MM.1S (cell line): Measurements from ENCODE around the gene DDX52.

Experiments
- DNase-seq: peaks from one replicate; pipeline ENCODE4 v3.0.0-alpha.2; 2015
- H2AFZ ChIP-seq: fragments of 300-600 bp; sonication (generic); 2 replicates; pipeline ENCODE4 v1.6.0; 2016; ENCODE audit warnings: antibody characterized with exemption, low read length
- H3F3A ChIP-seq: fragments of 300-600 bp; sonication (generic); 2 replicates; pipeline ENCODE4 v1.6.1; 2016; ENCODE audit warnings: mild to moderate bottlenecking, antibody characterized with exemption, low read length, moderate library complexity, mixed read lengths; ENCODE audit not compliant: insufficient read depth
- H3K27ac ChIP-seq: fragments of 300-600 bp; sonication (generic); 2 replicates; pipeline ENCODE4 v1.5.1; 2016; ENCODE audit warnings: mild to moderate bottlenecking, low read length
- H3K27me3 ChIP-seq: fragments of 300-600 bp; sonication (generic); replicated peaks from 2 replicates; pipeline ENCODE4 v1.6.0; 2016; ENCODE audit warnings: low read length; ENCODE audit not compliant: insufficient read depth
- H3K36me3 ChIP-seq: fragments of 300-600 bp; sonication (generic); replicated peaks from 2 replicates; pipeline ENCODE4 v1.6.1; 2016; ENCODE audit warnings: mild to moderate bottlenecking, low read length, mixed read lengths; ENCODE audit not compliant: insufficient read depth
- H3K4me1 ChIP-seq: fragments of 300-600 bp; sonication (generic); 2 replicates; pipeline ENCODE4 v1.6.1; 2016; ENCODE audit warnings: low read length, mixed read lengths
- H3K4me2 ChIP-seq: fragments of 300-600 bp; sonication (generic); 2 replicates; pipeline ENCODE4 v1.6.0; 2016; ENCODE audit warnings: low read depth, low read length
- H3K4me3 ChIP-seq: fragments of 300-600 bp; sonication (generic); 2 replicates; pipeline ENCODE4 v1.5.1; 2016; ENCODE audit warnings: low read length, mixed read lengths
- H3K79me2 ChIP-seq: fragments of 300-600 bp; sonication (generic); 2 replicates; pipeline ENCODE4 v1.6.1; 2016; ENCODE audit warnings: mixed run types, low read length, mixed read lengths
- H3K9ac ChIP-seq: fragments of 300-600 bp; sonication (generic); 2 replicates; pipeline ENCODE4 v1.6.1; 2016; ENCODE audit warnings: low read length, mixed read lengths
- H3K9me2 ChIP-seq: fragments of 300-600 bp; sonication (generic); replicated peaks from 2 replicates; pipeline ENCODE4 v1.6.1; 2016; ENCODE audit warnings: mild to moderate bottlenecking, low read length, mixed read lengths; ENCODE audit not compliant: insufficient read depth
- H3K9me3 ChIP-seq: fragments of 300-600 bp; sonication (generic); replicated peaks from 2 replicates; pipeline ENCODE4 v1.6.1; 2016; ENCODE audit warnings: mild to moderate bottlenecking, low read length, mixed read lengths; ENCODE audit not compliant: insufficient read depth
- H4K20me1 ChIP-seq: fragments of 300-600 bp; sonication (generic); 2 replicates; pipeline ENCODE4 v1.6.1; 2016; ENCODE audit warnings: mild to moderate bottlenecking, low read length, moderate library complexity, mixed read lengths; ENCODE audit not compliant: insufficient read depth
- EZH2 ChIP-seq: fragments of 300-600 bp; sonication (generic); optimal IDR thresholded peaks from 2 replicates; pipeline ENCODE3; 2017; ENCODE audit warnings: low read depth, mild to moderate bottlenecking, antibody characterized with exemption, low read length, mixed read lengths
- EZH2phosphoT487 ChIP-seq: fragments of 300-600 bp; sonication (generic); IDR thresholded peaks from 2 replicates; pipeline ENCODE4 v1.6.1; 2018; ENCODE audit warnings: antibody characterized with exemption, low read length
- TF ChIP-seq, protein P1 (sequence below): fragments of 300-600 bp; sonication (generic); IDR thresholded peaks from 2 replicates; pipeline ENCODE4 v1.5.1; 2016; ENCODE audit warnings: antibody characterized with exemption, low read length, mixed read lengths

Gene DDX52

DNA sequence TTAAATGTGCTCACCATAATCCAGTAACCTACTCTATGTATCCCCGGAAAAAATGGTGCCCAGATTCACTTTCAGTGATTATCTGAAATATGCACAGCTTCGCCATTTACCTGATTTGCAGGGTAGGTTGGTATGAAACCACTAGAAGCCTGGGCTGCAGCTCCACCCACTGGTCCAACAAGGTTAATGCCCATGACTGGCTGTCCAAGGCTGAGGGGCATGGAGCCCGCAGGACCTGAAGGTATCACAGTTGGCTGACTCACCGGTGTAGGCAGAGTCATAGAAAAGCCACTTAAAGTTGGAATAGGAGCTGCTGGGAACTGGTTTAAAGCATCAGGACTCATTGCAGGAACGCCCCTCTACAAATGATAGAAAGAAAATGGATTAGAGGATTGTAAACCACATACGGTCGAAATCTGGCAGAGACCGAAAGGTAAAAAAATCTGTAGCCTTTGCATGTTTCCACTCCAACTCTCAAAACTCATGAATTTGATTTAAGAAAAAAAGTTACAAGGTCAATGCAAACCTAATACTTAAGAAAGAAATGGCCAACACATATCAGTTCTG lies 72.6 kb downstream of the DDX52 start:
- H3K4me2 ChIP-seq = no peak overlapping the region
- no peak overlapping the region for H3K9ac ChIP-seq
- TF ChIP-seq, protein P1, sequence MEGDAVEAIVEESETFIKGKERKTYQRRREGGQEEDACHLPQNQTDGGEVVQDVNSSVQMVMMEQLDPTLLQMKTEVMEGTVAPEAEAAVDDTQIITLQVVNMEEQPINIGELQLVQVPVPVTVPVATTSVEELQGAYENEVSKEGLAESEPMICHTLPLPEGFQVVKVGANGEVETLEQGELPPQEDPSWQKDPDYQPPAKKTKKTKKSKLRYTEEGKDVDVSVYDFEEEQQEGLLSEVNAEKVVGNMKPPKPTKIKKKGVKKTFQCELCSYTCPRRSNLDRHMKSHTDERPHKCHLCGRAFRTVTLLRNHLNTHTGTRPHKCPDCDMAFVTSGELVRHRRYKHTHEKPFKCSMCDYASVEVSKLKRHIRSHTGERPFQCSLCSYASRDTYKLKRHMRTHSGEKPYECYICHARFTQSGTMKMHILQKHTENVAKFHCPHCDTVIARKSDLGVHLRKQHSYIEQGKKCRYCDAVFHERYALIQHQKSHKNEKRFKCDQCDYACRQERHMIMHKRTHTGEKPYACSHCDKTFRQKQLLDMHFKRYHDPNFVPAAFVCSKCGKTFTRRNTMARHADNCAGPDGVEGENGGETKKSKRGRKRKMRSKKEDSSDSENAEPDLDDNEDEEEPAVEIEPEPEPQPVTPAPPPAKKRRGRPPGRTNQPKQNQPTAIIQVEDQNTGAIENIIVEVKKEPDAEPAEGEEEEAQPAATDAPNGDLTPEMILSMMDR = peak; percentile 52
- TF ChIP-seq EZH2 = no peak
- no peaks in the 10 kb centered on the region for H3K4me1 ChIP-seq
- H3K27me3 ChIP-seq = no peaks in the 10 kb centered on the region
- no peaks in the 10 kb centered on the region for H3K9me3 ChIP-seq
- H3K27ac ChIP-seq = no peak overlapping the region
- H3K4me3 ChIP-seq = no peak overlapping the region
- no peaks in the 10 kb centered on the region for H3K79me2 ChIP-seq
- H3K36me3 ChIP-seq = peaks cover 19% of the 10 kb centered on the region
- H3K9me2 ChIP-seq = no peaks in the 10 kb centered on the region
- no peaks in the 10 kb centered on the region for H3F3A ChIP-seq
- no peak overlapping the region for H2AFZ ChIP-seq
- H4K20me1 ChIP-seq = no peaks in the 10 kb centered on the region
- DNase-seq = peak; percentile 38

DNA sequence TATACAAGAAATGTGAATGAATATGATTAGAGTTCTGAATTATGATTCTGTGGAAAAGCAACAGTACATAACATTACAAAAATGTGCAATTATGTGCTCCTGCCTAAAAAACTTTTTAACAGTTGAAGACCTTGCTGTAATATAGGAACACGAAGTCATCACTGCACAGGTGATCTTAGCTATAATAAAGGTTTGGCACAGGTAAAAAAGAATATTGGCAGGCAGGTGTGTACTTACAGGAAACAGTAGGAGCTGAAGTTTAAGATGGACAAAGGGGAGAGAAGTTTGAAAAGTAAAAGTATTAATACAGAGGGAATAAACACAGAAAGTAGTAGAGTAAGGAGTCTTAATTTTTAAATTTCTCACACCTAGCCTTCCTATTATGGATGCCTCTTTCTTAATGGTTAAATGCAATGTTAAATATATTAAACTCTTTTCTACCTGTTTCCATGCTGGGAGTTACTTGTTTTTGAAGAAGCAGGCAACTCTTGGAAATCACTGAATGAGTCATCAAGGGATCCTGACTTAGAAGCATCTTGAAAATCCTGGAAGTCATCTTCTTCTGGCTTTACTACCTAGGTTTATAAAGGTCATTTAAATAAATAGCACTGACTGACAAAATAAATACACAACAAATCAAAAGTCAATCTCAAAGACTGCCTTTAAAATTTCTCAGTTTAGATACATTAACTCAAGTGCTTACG lies 74.7 kb downstream of the DDX52 start:
- peaks cover 4% of the 10 kb centered on the region; the same call in 1 of the 2 replicates for H3K79me2 ChIP-seq
- no peaks in the 10 kb centered on the region for H3K9me3 ChIP-seq
- H3K27me3 ChIP-seq = no peaks in the 10 kb centered on the region
- no peaks in the 10 kb centered on the region for H3K4me1 ChIP-seq
- no peak for TF ChIP-seq EZH2phosphoT487
- TF ChIP-seq, protein P1 = no peak
- TF ChIP-seq EZH2 = no peak
- H4K20me1 ChIP-seq = no peaks in the 10 kb centered on the region
- H2AFZ ChIP-seq = no peak overlapping the region
- H3K9me2 ChIP-seq = no peaks in the 10 kb centered on the region
- no peak overlapping the region for H3K4me2 ChIP-seq
- DNase-seq = no peak
- no peak overlapping the region for H3K9ac ChIP-seq
- H3K27ac ChIP-seq = no peak overlapping the region
- H3K36me3 ChIP-seq = peaks cover 19% of the 10 kb centered on the region
- H3F3A ChIP-seq = no peaks in the 10 kb centered on the region
- no peak overlapping the region for H3K4me3 ChIP-seq

DNA sequence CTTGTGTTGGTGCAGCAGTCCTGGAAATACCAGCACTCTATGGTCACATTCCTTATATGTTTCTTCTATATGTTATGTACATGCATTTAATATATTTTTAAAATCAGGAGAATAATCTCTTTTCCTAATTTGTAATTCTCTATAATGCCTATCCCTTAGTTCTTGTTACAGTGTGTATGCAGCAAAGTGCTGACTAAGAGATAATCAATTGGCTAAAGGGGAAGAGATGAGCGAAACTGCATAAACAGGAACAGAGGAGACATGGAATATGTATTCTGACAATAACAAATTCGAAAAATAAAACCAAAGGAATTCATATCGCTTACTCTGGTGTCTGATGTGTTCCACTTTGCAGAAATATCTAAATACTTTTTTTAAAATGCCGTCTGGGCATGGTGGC lies 75.7 kb downstream of the DDX52 start:
- DNase-seq = no peak
- peaks cover 19% of the 10 kb centered on the region for H3K36me3 ChIP-seq
- H3K9ac ChIP-seq = no peak overlapping the region

More for the DNA sequence above, 75.7 kb downstream of the DDX52 start:
- Histone ChIP-seq H3K27me3 (no peaks in the 10 kb centered on the region), H3K4me3 (no peak overlapping the region), H3K9me3 (no peaks in the 10 kb centered on the region), H3K4me2 (no peak overlapping the region), H3F3A (no peaks in the 10 kb centered on the region), H4K20me1 (no peaks in the 10 kb centered on the region), H3K27ac (no peak overlapping the region), H3K9me2 (no peaks in the 10 kb centered on the region), H3K79me2 (peaks cover 4% of the 10 kb centered on the region; the same call in 1 of the 2 replicates), H2AFZ (no peak overlapping the region), H3K4me1 (no peaks in the 10 kb centered on the region)
- TF ChIP-seq, protein P1 = no peak
- no peak for TF ChIP-seq EZH2phosphoT487
- no peak for TF ChIP-seq EZH2
